NCI-H226 (cell line): ENCODE data around the gene TRMO.

Source experiments
- DNase-seq: peaks from one replicate; pipeline ENCODE4 v3.0.0-alpha.2; 2015

TRMO gene

GRCh38 chr9:97857606-97858392, 64.5 kb downstream of the TRMO start:
- DNase-seq: no peak

GRCh38 chr9:97856857-97857605, 65.3 kb downstream of the TRMO start:
- DNase-seq: no peak

- no peak for DNase-seq
These were observed 66.4 kb downstream of the TRMO start for GRCh38 chr9:97855899-97856298.

GRCh38 chr9:97855486-97855875, 66.8 kb downstream of the TRMO start:
- DNase-seq: no peak

GRCh38 chr9:97854696-97855485, 67.4 kb downstream of the TRMO start:
- no peak for DNase-seq
